Pons (tissue), 1 donor: ENCODE data around the gene RAB14.
"Not testable (repeated sequence)": the region's sequence is repeated elsewhere in the genome, so short reads cannot be mapped to it uniquely, and the experiment has no call there.

Experiments
- DNase-seq: peaks from one replicate; pipeline ENCODE4 v3.0.0-alpha.2; 2016; ENCODE audit warnings: low spot score

RAB14 gene

DNA sequence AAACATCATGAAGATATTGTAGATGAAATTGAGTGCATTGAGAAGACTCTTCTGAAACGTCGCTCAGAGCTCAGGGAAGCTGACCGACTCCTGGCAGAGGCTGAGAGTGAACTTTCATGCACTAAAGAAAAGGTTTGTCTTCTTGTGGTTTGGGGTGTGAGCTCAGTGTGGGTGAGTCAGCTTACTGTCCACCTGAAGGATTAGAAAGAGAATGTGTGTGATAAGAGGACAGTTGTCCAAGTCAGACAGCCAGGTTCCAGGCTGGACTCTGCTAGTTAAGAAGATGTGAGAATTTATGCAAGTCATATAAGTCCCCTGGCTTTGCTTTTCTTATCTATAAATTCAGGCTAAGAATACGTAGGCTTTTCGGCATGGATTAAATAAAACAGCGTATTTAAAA, 46.9 kb downstream of the RAB14 start:
- no peak for DNase-seq

DNA sequence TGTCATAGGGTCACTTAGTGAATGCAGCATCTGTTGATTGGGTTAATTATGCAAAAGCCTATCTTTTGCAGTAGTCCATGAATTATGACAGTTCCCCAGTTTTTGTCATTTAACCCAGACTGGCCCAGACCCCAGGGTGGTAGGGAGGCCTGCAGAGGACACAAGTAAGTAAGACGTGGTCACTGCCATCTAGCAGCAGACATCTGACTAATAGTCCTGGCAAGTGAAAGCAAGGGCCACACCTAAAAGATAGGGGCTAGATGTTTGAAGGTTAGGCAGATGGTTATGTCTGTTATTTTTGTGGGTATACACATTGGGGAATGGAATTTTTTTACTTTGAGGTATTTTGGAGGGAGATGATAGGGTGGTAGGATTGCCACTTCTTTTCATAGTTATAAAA, 48.0 kb downstream of the RAB14 start:
- DNase-seq: no peak

DNA sequence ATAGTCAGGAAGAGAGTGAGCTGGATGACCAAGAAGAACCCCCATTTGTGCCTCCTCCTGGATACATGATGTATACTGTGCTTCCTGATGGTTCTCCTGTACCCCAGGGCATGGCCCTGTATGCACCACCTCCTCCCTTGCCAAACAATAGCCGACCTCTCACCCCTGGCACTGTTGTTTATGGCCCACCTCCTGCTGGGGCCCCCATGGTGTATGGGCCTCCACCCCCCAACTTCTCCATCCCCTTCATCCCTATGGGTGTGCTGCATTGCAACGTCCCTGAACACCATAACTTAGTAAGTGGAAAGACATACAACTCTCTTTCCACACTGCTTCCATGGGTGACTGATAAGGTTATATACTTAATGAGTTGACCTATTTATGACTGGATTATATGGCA, 51.5 kb downstream of the RAB14 start:
- DNase-seq: no peak

DNA sequence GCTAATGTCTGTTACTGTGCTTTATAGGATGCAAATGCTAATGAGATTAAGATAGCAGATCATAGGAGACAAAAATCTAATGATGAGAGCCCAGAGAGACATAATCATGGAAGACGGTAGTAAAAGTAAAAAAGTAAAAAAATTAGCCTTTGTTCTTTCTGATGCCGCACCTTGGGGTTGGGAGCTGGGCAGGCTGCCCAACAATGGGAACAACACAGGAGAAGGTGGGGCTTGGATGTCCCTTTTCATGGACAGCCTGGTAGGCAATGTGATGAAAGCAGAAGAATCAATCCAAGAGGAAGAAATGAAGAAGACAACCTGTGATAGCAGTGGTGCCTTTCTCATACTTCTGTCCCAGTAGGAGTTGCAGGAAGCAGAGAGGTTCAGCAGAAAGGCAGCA, 57.2 kb downstream of the RAB14 start:
- no peak for DNase-seq

DNA sequence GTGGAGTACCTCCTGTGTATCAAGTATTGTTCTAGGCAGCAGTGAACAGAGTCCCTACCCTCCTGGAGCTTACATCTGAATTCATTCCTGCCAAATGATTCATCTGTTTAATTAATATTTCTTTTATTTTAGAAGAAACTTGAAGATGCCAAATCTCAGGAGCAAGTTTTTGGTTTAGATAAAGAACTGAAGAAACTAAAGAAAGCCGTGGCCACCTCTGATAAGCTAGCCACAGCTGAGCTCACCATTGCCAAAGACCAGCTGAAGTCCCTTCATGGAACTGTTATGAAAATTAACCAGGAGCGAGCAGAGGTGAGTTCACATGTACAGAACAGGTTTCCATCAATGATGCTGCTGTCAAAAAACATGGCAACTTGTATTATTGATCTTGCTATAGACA, 57.9 kb downstream of the RAB14 start:
- DNase-seq: no peak

DNA sequence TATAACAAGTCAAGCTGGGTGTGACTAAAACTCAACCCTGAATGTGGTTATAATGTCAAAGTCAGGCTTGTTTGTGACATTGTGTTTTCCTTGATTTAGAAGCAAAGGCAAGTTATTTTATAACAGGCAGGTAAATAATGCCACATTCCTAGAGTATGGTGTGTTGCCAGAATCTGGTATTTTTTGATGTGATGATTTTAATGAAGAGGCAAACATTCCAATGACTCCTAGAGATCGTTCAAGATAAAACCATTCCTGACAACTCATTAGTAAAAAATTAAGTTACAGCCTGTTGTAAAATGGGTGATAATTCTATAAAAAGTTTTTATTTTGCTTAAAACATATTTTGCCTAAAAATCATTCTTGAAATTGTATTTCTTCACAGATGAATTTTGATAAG, 60.0 kb downstream of the RAB14 start:
- DNase-seq: no peak

DNA sequence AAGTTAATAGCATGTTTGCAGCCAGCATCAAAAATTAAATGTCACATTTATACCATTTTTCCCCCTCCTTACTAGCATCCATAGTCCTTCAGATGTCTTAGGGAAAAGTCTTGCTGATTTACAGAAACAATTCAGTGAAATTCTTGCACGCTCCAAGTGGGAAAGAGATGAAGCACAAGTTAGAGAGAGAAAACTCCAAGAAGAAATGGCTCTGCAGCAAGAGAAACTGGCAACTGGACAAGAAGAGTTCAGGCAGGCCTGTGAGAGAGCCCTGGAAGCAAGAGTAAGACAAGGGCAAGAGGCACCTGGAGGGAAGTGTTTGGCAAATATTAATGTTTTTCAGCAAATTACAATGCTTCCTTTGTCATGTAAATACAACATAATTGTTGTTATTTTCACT, 60.4 kb downstream of the RAB14 start:
- no peak for DNase-seq

DNA sequence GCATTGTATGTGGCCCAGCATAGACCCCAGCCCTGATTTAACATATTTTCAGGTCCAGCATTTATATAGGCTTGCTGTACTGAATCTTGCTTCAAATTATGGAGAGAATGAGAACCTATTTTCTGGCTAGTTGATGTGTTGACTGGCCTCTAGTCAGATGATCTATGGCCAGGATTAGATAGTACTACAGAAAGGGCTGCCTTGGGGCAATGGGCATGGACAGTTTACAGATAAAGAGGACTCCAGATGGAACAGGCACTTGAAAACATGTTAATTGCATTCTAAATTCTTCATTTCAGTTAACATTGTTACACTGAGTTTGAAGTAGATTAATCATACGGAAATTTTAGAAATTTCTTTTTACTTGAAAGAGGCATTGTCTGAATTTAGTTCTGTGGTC, 61.5 kb downstream of the RAB14 start:
- DNase-seq: no peak

DNA sequence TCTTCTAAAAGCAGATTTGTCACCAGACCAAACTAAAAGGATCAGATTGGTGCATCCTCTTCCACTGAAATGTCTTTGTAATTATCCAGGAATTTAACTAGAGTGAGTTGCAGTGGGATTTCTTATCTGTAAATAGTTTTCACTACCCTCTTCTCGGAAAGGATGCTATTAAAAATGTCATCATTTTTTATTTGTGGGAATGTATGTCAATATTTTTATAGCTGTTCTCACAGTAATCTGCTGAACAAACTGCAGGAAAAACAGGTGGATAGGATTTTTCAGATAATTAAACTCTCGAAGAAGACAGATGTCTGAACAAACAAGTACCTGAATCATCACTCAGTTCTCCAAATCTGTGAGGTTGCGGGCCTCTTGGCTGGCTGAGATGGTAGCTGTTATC, 62.7 kb downstream of the RAB14 start:
- DNase-seq: no peak

DNA sequence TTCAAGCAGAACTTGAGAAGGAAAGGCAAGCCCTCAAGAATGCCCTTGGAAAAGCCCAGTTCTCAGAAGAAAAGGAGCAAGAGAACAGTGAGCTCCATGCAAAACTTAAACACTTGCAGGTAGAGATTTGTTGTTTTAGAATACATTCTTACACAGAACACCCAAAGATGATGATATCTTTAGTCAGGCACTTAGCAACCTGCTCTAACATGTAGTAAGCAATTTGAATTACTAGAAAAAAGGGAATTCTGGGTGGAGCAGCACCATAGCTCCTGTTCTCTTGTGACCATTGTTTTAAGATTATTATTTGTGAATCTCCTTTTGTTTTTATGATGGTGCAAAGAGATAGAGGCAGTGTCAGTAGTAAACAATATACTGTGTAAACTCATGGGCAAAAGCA, 63.1 kb downstream of the RAB14 start:
- DNase-seq: no peak

DNA sequence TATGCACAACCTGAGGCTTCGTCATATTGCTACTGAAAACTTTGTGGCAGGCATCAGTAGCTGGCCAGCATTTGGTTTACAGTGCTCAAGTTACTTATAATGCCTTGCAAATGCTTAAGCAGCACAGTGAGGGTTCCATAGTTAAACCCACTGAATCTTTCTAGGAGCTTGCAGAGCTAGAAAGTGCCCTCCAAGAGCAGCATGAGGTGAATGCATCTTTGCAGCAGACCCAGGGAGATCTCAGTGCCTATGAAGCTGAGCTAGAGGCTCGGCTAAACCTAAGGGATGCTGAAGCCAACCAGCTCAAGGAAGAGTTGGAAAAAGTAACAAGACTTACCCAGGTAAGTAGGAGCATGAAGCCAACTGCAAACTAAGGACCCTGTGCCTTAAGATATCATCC, 66.0 kb downstream of the RAB14 start:
- no peak for DNase-seq

DNA sequence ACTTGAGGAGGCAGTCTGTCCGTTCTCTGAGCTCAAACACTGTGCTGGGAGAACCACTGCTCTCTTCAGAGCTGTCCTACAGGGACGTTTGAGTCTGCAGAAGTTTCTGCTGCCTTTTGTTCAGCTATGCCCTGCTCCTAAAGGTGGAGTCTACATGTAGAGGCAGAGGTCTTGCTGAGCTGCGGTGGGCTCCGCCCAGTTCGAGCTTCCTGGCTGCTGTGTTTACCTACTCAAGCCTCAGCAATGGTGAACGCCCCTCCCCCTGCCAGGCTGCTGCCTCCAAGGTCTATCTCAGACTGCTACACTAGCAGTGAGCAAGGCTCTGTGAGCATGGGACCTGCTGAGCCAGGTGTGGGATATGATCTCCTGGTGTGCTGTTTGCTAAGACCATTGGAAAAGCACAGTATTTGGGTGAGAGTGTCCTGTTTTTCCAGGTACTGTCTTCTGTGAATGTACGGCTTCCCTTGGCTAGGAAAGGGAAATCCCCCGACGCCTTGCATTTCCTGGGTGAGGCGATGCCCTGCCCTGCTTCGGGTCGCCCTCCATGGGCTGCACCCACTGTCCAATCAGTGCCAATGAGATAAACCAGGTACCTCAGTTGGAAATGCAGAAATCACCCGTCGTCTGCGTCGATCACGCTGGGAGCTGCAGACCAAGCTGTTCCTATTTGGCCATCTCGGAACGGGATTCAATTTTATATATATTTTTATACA, 68.4 kb downstream of the RAB14 start:
- no peak for DNase-seq

DNA sequence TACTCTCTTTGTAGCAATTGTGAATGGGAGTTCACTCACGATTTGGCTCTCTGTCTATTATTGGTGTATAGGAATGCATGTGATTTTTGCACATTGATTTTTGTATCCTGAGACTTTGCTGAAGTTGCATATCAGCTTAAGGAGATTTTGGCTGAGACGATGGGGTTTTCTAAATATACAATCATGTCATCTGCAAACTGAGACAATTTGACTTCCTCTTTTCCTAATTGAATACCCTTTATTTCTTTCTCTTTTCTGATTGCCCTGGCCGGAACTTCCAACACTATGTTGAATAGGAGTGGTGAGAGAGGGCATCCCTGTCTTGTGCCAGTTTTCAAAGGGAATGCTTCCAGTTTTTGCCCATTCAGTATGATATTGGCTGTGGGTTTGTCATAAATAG, 72.3 kb downstream of the RAB14 start:
- not testable (repeated sequence) for DNase-seq
